ENCODE data around the gene APIP. TPM values are rescaled to one million over a fixed set of nuclear protein-coding genes. Genes with fewer than 3 reads are reported as not detected.

APIP gene
- total and polyA plus RNA-seq, 2 of the 8 experiments (the other 6 are each of a cell fraction or from before 2014, with no cell fraction given) = 10.4 to 25.7 TPM

- Histone ChIP-seq H4K8ac (ENCODE audit: extremely low read depth, insufficient read depth, low read length) (no peak overlapping the region), H3K23me2 (ENCODE audit: low read depth, low read length) (no peaks in the 10 kb centered on the region), H3K4me1 (replicated peaks in 1 of 4; ENCODE audit: control insufficient read depth in 3 of 4, insufficient read depth in 4 of 4, low read length in 3 of 4) (no peaks in the 10 kb centered on the region), H2AFZ (ENCODE audit: low read length) (no peak overlapping the region), H3K27me3 (replicated peaks in 1 of 4; ENCODE audit: control insufficient read depth in 3 of 4, extremely low read depth in 1 of 4, insufficient read depth in 3 of 4, low read length in 3 of 4) (no peaks in the 10 kb centered on the region), H3K18ac (ENCODE audit: extremely low read depth, low read length) (no peak overlapping the region), H3K23ac (ENCODE audit: insufficient read length) (no peak overlapping the region), H3K27ac (ENCODE audit: low read depth, low read length) (no peak overlapping the region), H3K9ac (replicated peaks in 1 of 4; ENCODE audit: extremely low read depth in 1 of 4, low read depth in 3 of 4, low read length in 3 of 4) (no peak overlapping the region), H2BK20ac (ENCODE audit: low read length) (no peak overlapping the region), H3K36me3 (ENCODE audit: control insufficient read depth in 2 of 4, insufficient read depth in 4 of 4, low read length in 3 of 4) (no peaks in the 10 kb centered on the region; a peak in 2 of 8 replicates), H4K20me1 (replicated peaks in 1 of 2; ENCODE audit: control insufficient read depth in 1 of 2, insufficient read depth in 2 of 2, low read length in 2 of 2) (peaks cover 0 to 3% of the 10 kb centered on the region in 2 experiments), H3K9me3 (ENCODE audit: insufficient read depth in 2 of 2, low read depth in 1 of 2, low read length in 1 of 2) (no peaks in the 10 kb centered on the region), H2BK12ac (ENCODE audit: low read depth, low read length) (no peak overlapping the region), H3K56ac (replicated peaks; ENCODE audit: insufficient read length, low read depth, low read length) (no peak overlapping the region), H3K79me1 (ENCODE audit: low read depth, low read length) (no peaks in the 10 kb centered on the region), H2BK15ac (ENCODE audit: low read length) (no peak overlapping the region), H3K4ac (replicated peaks; ENCODE audit: insufficient read length, low read depth, low read length) (no peak overlapping the region), H4K5ac (ENCODE audit: insufficient read length, low read depth, low read length) (no peak overlapping the region), H2AK5ac (ENCODE audit: low read depth, low read length) (no peak overlapping the region), H3K4me3 (ENCODE audit: extremely low read depth in 1 of 4, insufficient read depth in 2 of 4, low read depth in 3 of 4, low read length in 4 of 4) (no peak overlapping the region), H3K79me2 (ENCODE audit: control insufficient read depth in 1 of 2, insufficient read depth in 2 of 2, low read length in 2 of 2) (no peaks in the 10 kb centered on the region), H3K4me2 (ENCODE audit: insufficient read depth in 1 of 2, low read depth in 2 of 2, low read length in 2 of 2) (no peak overlapping the region), H2BK120ac (replicated peaks; ENCODE audit: low read depth, low read length) (no peak overlapping the region), H3K14ac (ENCODE audit: insufficient read length) (no peak overlapping the region), H4K91ac (replicated peaks; ENCODE audit: insufficient read length, low read length) (no peak overlapping the region), H2BK5ac (ENCODE audit: low read depth, low read length) (no peak overlapping the region)
- CTCF ChIA-PET (ENCODE audit: partially characterized antibody) = interaction anchor here (0.9 to 5.5 kb wide), 16 partner anchors 9 to 502 kb away, joined by 3 to 48 read pairs (median 5); partner anchors contain the start of gene ELF5
- DNase-seq (ENCODE audit: low read depth in 1 of 2, low spot score in 2 of 2) (no peak), FAIRE-seq (no peak)
- TF ChIP-seq EP300 (IDR thresholded peaks at IDR 0.05; ENCODE audit: borderline replicate concordance in 1 of 2, low read depth in 2 of 2, low read length in 2 of 2) (no peak), CBX8 (IDR thresholded peaks at IDR 0.05; ENCODE audit: borderline replicate concordance, low read depth, low read length) (no peak), CTCF (IDR thresholded peaks at IDR 0.05; ENCODE audit: control extremely low read depth in 1 of 3, insufficient read depth in 1 of 3, low read depth in 1 of 3, low read length in 3 of 3) (peak in 1 of 3 experiments; percentile 29; a peak in 2 of 4 replicates), RXRA (IDR thresholded peaks at IDR 0.05; ENCODE audit: insufficient read depth, low read depth, low read length) (no peak), RAD21 (IDR thresholded peaks at IDR 0.05 in 1 of 2, conservative IDR thresholded peaks at IDR 0.05 in 1 of 2; ENCODE audit: low read depth in 2 of 2, low read length in 2 of 2) (peak; percentile 44 to 54), ZNF274 (IDR thresholded peaks at IDR 0.05; ENCODE audit: borderline replicate concordance, extremely low read depth, low read length) (no peak)
- WGBS, 2 experiments (ENCODE audit: extremely low coverage in 1 of 2, insufficient coverage in 1 of 2, insufficient read length in 1 of 2, insufficient replicate concordance in 2 of 2, low coverage in 1 of 2, low lambda C conversion rate in 2 of 2, missing lambda C conversion rate in 1 of 2) = 73% methylated on average over 1 of the region's 1 CpG; no CpG with 5 or more reads in 1 of the 2 experiments
- POLR2A ChIA-PET (ENCODE audit: partially characterized antibody) = no interaction called here
These were observed 25.4 kb downstream of the APIP start for GRCh38 chr11:34890812-34891211.
